Measurements from ENCODE around the gene HOXA3. TPM values are rescaled to one million over a fixed set of nuclear protein-coding genes. Genes with fewer than 3 reads are reported as not detected.
A peak's percentile ranks its signal among the peaks of the same experiment; 100 is the strongest.

HOXA3 gene
- total RNA-seq, 2 donors from 2014 or later: 13.3 to 14.1 TPM

GRCh38 chr7:27117887-27118491 lies 34.4 kb downstream of the HOXA3 start:
- intact Hi-C loops (cut with DNase I): no loop called here
- peak; percentile 49 for DNase-seq
- no peaks in the 10 kb centered on the region for H3K9me3 ChIP-seq
- TF ChIP-seq, protein P1, sequence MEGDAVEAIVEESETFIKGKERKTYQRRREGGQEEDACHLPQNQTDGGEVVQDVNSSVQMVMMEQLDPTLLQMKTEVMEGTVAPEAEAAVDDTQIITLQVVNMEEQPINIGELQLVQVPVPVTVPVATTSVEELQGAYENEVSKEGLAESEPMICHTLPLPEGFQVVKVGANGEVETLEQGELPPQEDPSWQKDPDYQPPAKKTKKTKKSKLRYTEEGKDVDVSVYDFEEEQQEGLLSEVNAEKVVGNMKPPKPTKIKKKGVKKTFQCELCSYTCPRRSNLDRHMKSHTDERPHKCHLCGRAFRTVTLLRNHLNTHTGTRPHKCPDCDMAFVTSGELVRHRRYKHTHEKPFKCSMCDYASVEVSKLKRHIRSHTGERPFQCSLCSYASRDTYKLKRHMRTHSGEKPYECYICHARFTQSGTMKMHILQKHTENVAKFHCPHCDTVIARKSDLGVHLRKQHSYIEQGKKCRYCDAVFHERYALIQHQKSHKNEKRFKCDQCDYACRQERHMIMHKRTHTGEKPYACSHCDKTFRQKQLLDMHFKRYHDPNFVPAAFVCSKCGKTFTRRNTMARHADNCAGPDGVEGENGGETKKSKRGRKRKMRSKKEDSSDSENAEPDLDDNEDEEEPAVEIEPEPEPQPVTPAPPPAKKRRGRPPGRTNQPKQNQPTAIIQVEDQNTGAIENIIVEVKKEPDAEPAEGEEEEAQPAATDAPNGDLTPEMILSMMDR (IDR thresholded peaks at IDR 0.05): no peak
- peaks cover 20% of the 10 kb centered on the region for H3K4me1 ChIP-seq
- no peaks in the 10 kb centered on the region for H3K27me3 ChIP-seq
- peak overlapping the region; percentile 17 for H3K4me3 ChIP-seq
- H3K27ac ChIP-seq: peak overlapping the region; percentile 75
- H3K36me3 ChIP-seq: no peaks in the 10 kb centered on the region
- peak overlapping the region; percentile 58 to 97 for H3K9ac ChIP-seq (ENCODE audit: low read depth in 2 of 2, low read length in 2 of 2)

- intact Hi-C loops (cut with DNase I): no loop called here
- Histone ChIP-seq H3K9ac (ENCODE audit: low read depth in 2 of 2, low read length in 2 of 2) (peak overlapping the region; percentile 58 to 97), H3K27ac (peak overlapping the region; percentile 75), H3K36me3 (no peaks in the 10 kb centered on the region), H3K4me3 (peak overlapping the region; percentile 17), H3K27me3 (no peaks in the 10 kb centered on the region), H3K9me3 (no peaks in the 10 kb centered on the region), H3K4me1 (peaks cover 20% of the 10 kb centered on the region)
- TF ChIP-seq, protein P1 (IDR thresholded peaks at IDR 0.05): no peak
- peak; percentile 44 for DNase-seq
Observed at GRCh38 chr7:27116962-27117886, 35.2 kb downstream of the HOXA3 start.

DNA sequence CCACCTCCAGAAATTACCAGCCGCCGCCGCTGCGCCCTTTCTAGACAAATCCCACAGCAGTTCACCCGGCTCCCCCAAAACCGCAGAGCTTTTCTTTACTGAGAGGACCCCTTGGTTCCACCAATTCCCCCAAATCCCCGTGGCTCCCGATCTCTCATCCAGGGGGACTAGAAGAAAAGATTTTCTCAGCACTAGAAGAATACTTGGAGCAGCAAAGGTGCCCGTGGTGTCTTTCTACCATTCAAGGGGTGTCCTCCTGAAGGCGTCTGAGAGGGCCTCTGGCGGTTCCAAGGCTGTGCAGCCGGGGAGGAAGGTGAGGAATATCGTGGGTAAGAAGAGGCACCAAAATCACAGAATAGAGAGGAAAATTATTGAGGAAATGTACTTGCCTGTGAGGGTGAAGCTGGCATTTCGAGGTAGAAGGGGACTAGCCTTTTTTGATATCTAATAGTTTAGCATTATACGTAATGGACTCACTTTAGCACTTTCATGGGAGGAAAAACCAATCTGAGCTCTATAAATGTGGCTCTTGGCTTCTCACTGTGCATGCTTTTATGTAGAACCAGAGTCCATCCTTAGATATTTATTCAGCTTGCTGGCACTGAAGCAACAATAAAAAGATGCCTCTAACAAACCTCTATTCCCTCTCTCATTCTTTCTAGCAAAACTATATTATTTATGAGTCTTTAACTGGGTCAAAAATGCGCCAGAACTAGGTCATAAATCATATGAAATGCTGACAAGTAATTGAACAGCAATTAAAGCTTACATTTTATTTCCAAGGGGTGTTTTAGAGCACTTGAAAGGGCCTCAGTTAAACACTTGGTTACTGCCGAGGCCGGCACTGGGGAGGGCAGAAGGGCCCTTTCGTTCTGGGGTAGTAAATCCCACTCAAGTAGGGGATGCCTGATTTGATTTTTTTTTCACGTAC lies 36.1 kb downstream of the HOXA3 start:
- Histone ChIP-seq H3K36me3 (no peaks in the 10 kb centered on the region), H3K27ac (peak overlapping the region; percentile 75), H3K9ac (ENCODE audit: low read depth in 2 of 2, low read length in 2 of 2) (peak overlapping the region; percentile 58 to 97), H3K9me3 (no peaks in the 10 kb centered on the region), H3K27me3 (no peaks in the 10 kb centered on the region), H3K4me3 (peak overlapping the region; percentile 22), H3K4me1 (peaks cover 18% of the 10 kb centered on the region)
- intact Hi-C loops (cut with DNase I): no loop called here
- TF ChIP-seq, protein P1 (IDR thresholded peaks at IDR 0.05): no peak
- DNase-seq: peak; percentile 35

DNA sequence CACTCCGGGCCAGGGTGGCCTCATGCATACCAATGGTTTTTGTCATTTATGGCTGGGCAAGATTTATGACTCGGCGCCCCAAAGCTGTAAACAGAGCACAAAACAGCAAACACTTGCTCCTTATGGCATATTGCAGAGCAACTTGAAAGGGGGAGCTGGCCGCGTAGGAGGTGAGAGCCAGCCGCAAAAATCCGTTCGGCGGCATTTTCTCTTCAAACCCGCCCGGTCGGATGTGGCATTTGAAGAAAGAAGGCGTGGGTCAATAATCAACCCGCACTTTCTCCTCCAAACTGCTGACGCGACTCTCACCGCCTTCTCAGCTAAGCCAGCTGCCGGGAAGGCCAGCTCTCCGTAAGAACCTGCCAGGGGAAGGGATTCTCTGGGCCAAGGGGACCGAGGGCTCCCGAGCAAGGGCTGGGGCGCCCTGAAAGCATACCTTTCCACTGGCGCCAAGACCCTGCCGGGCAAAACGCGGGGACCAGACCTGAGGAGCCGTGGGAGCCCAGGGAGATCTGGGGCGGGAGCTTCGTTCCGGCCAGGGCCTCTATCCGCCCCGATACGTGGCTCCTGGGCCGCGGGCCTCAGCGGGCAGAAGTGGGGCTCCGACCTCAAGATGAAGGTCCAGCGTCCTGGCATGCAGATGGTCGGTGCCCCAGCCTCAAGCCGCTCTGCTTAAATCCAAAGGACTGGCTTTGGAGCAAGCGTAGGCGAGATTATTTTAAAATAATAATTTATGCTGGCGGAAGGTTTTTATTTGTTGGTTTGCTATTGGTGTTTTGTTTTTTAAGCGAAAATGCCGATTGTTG lies 37.0 kb downstream of the HOXA3 start:
- H3K9me3 ChIP-seq: no peaks in the 10 kb centered on the region
- TF ChIP-seq, protein P1 (IDR thresholded peaks at IDR 0.05): no peak
- peaks cover 18% of the 10 kb centered on the region for H3K4me1 ChIP-seq
- peak overlapping the region; percentile 22 for H3K4me3 ChIP-seq
- H3K36me3 ChIP-seq: no peaks in the 10 kb centered on the region
- H3K27ac ChIP-seq: peak overlapping the region; percentile 75
- intact Hi-C loops (cut with DNase I): no loop called here
- DNase-seq: peak; percentile 81
- H3K27me3 ChIP-seq: no peaks in the 10 kb centered on the region
- H3K9ac ChIP-seq (ENCODE audit: low read depth in 2 of 2, low read length in 2 of 2): peak overlapping the region; percentile 77 to 97

Measured in colonic mucosa (tissue), 4 donors.